ENCODE measurements around the gene LAMB3. TPM values are rescaled to one million over a fixed set of nuclear protein-coding genes. Genes with fewer than 3 reads are reported as not detected.

Gene LAMB3
- polyA plus RNA-seq, 1 donor (not counting 4 experiments of a cell fraction or from before 2014, with no cell fraction given) = 659 TPM

DNA sequence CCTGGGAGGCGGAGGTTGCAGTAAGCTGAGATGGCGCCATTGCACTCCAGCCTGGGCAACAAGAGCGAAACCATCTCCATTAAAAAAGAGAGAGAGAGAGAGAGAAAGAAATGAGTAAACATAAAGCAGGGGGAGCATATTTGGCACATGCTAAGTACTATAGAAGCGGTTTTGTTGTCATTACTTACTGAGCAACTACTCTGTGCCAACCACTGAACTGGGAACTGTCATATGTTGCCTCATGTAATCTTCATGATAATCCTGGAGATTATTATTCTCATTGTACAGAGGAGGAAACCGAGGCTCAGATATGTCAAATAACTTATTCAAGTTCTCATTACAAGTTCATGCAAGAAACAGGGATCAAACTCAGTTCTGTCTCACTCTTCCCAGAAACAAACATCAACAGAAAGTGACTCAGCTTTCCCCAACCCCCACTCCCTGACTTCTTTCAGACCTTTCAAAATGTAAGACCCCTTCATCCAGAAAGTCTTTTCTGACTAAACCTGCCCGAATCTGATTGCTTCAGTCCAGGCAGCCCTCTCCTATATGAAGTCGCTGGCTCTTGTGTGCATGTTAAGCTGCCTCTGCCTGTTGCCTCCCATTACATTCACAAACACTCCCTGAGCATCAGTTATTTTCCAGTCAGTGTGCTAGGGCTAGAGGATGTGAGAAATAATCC lies 23.5 kb downstream of the LAMB3 start:
- dilution Hi-C loops (cut with MboI; ENCODE audit: extremely low pct_ligation_motif_present, low sequenced_read_pairs) = no loop called here
- Histone ChIP-seq H3K27me3 (ENCODE audit: control insufficient read depth, extremely low read depth, insufficient read depth, low read length) (no peaks in the 10 kb centered on the region), H3K36me3 (ENCODE audit: control insufficient read depth in 2 of 2, extremely low read depth in 1 of 2, insufficient read depth in 2 of 2, low read length in 2 of 2) (peaks cover 63 to 97% of the 10 kb centered on the region in 2 experiments), H3K9ac (ENCODE audit: control insufficient read depth, extremely low read depth, insufficient read depth, low read length) (no peak overlapping the region), H3K4me1 (ENCODE audit: control insufficient read depth, extremely low read depth, insufficient read depth, low read length) (no peaks in the 10 kb centered on the region), H3K9me1 (ENCODE audit: control insufficient read depth, extremely low read depth, insufficient read depth, low read length) (no peaks in the 10 kb centered on the region), H3K27ac (ENCODE audit: control insufficient read depth, insufficient read depth, low read length) (no peak overlapping the region), H2AFZ (ENCODE audit: control insufficient read depth, low read length) (no peak overlapping the region), H3K4me2 (ENCODE audit: control insufficient read depth, extremely low read depth, insufficient read depth, low read depth, low read length) (no peak overlapping the region), H4K20me1 (ENCODE audit: control insufficient read depth, extremely low read depth, insufficient read depth, low read length) (peaks cover 93% of the 10 kb centered on the region), H3K4me3 (ENCODE audit: control insufficient read depth in 2 of 3, extremely low read depth in 1 of 3, insufficient read depth in 2 of 3, low read depth in 1 of 3, low read length in 3 of 3) (no peak overlapping the region), H3K79me2 (ENCODE audit: control insufficient read depth, insufficient read depth, low read length) (peaks cover 1% of the 10 kb centered on the region), H3K9me3 (ENCODE audit: control insufficient read depth, low read depth, low read length) (no peaks in the 10 kb centered on the region)
- DNase-seq (ENCODE audit: low read depth, low spot score) (no peak), FAIRE-seq (peak; percentile 44)
- TF ChIP-seq EZH2 (IDR thresholded peaks at IDR 0.05; ENCODE audit: low read length) = no peak
- no peak for TF ChIP-seq CTCF (optimal IDR thresholded peaks at IDR 0.05 in 1 of 3, IDR thresholded peaks at IDR 0.05 in 1 of 3, conservative IDR thresholded peaks at IDR 0.05 in 1 of 3; ENCODE audit: extremely low read depth in 1 of 3, insufficient read depth in 2 of 3, low read length in 3 of 3)

- Histone ChIP-seq H2AFZ (ENCODE audit: control insufficient read depth, low read length) (no peak overlapping the region), H4K20me1 (ENCODE audit: control insufficient read depth, extremely low read depth, insufficient read depth, low read length) (peaks cover 93% of the 10 kb centered on the region), H3K27me3 (ENCODE audit: control insufficient read depth, extremely low read depth, insufficient read depth, low read length) (no peaks in the 10 kb centered on the region), H3K9me3 (ENCODE audit: control insufficient read depth, low read depth, low read length) (no peaks in the 10 kb centered on the region), H3K9me1 (ENCODE audit: control insufficient read depth, extremely low read depth, insufficient read depth, low read length) (no peaks in the 10 kb centered on the region), H3K9ac (ENCODE audit: control insufficient read depth, extremely low read depth, insufficient read depth, low read length) (no peak overlapping the region), H3K36me3 (ENCODE audit: control insufficient read depth in 2 of 2, extremely low read depth in 1 of 2, insufficient read depth in 2 of 2, low read length in 2 of 2) (peaks cover 68 to 97% of the 10 kb centered on the region in 2 experiments), H3K4me1 (ENCODE audit: control insufficient read depth, extremely low read depth, insufficient read depth, low read length) (no peaks in the 10 kb centered on the region), H3K4me3 (ENCODE audit: control insufficient read depth in 2 of 3, extremely low read depth in 1 of 3, insufficient read depth in 2 of 3, low read depth in 1 of 3, low read length in 3 of 3) (no peak overlapping the region), H3K4me2 (ENCODE audit: control insufficient read depth, extremely low read depth, insufficient read depth, low read depth, low read length) (no peak overlapping the region), H3K27ac (ENCODE audit: control insufficient read depth, insufficient read depth, low read length) (peak overlapping the region; percentile 25), H3K79me2 (ENCODE audit: control insufficient read depth, insufficient read depth, low read length) (peaks cover 1% of the 10 kb centered on the region)
- dilution Hi-C loops (cut with MboI; ENCODE audit: extremely low pct_ligation_motif_present, low sequenced_read_pairs) = no loop called here
- TF ChIP-seq CTCF (optimal IDR thresholded peaks at IDR 0.05 in 1 of 3, IDR thresholded peaks at IDR 0.05 in 1 of 3, conservative IDR thresholded peaks at IDR 0.05 in 1 of 3; ENCODE audit: extremely low read depth in 1 of 3, insufficient read depth in 2 of 3, low read length in 3 of 3) = peak in 2 of 3 experiments; percentile 93 to 97
- no peak for TF ChIP-seq EZH2 (IDR thresholded peaks at IDR 0.05; ENCODE audit: low read length)
- DNase-seq (ENCODE audit: low read depth, low spot score) (no peak), FAIRE-seq (peak; percentile 71)
Measured at GRCh38 chr1:209627732-209628196, 24.5 kb downstream of the LAMB3 start.

All from keratinocyte (primary cell).